Effector memory CD4-positive, alpha-beta T cell (primary cell): ENCODE results near the gene NDUFB8.

Experiments used
- DNase-seq, 3 donors: peaks; one replicate each; pipeline ENCODE4 v3.0.0-alpha.2; 2020
- H3K27ac ChIP-seq: 2 replicates; pipeline ENCODE4 v1.7.0; 2013; ENCODE audit warnings: mild to moderate bottlenecking, low read length, moderate library complexity; ENCODE audit not compliant: insufficient read depth, poor library complexity, severe bottlenecking
- H3K27me3 ChIP-seq: replicated peaks from 2 replicates; pipeline ENCODE4 v1.7.0; 2013; ENCODE audit warnings: mild to moderate bottlenecking, low read length; ENCODE audit not compliant: insufficient read depth, control insufficient read depth, poor library complexity, severe bottlenecking
- H3K36me3 ChIP-seq: 2 replicates; pipeline ENCODE4 v1.7.0; 2013; ENCODE audit warnings: mild to moderate bottlenecking, low read length, moderate library complexity; ENCODE audit not compliant: control insufficient read depth, insufficient read depth
- H3K4me1 ChIP-seq: 2 replicates; pipeline ENCODE4 v1.7.0; 2013; ENCODE audit warnings: low read length, mild to moderate bottlenecking; ENCODE audit not compliant: control insufficient read depth, insufficient read depth, poor library complexity, severe bottlenecking
- H3K4me3 ChIP-seq: 2 replicates; pipeline ENCODE4 v1.7.0; 2013; ENCODE audit warnings: low read length, low read depth, mild to moderate bottlenecking; ENCODE audit not compliant: insufficient read depth, poor library complexity, severe bottlenecking
- H3K9me3 ChIP-seq: 2 replicates; pipeline ENCODE4 v1.7.0; 2013; ENCODE audit warnings: mild to moderate bottlenecking, low read length, moderate library complexity; ENCODE audit not compliant: control insufficient read depth

The NDUFB8 gene

GRCh38 chr10:100544950-100545349 lies 15.3 kb upstream of the NDUFB8 start:
- no peaks in the 10 kb centered on the region for H3K27me3 ChIP-seq
- H3K9me3 ChIP-seq, result no peaks in the 10 kb centered on the region
- H3K36me3 ChIP-seq, result peaks cover 89% of the 10 kb centered on the region
- DNase-seq, result no peak
- H3K27ac ChIP-seq, result no peak overlapping the region
- no peak overlapping the region for H3K4me3 ChIP-seq
- H3K4me1 ChIP-seq, result no peaks in the 10 kb centered on the region

- Histone ChIP-seq H3K36me3 (peaks cover 39% of the 10 kb centered on the region), H3K27me3 (no peaks in the 10 kb centered on the region), H3K4me1 (peaks cover 7% of the 10 kb centered on the region), H3K9me3 (no peaks in the 10 kb centered on the region), H3K4me3 (no peak overlapping the region), H3K27ac (no peak overlapping the region)
- no peak for DNase-seq
Measured at GRCh38 chr10:100537475-100537874, 7.8 kb upstream of the NDUFB8 start.

- no peaks in the 10 kb centered on the region for H3K27me3 ChIP-seq
- DNase-seq, result peak; percentile 76 to 85 (median 80)
- peak within 1 kb of the TSS; percentile 72 for H3K4me3 ChIP-seq
- H3K9me3 ChIP-seq, result no peaks in the 10 kb centered on the region
- H3K36me3 ChIP-seq, result peaks cover 30% of the 10 kb centered on the region
- H3K4me1 ChIP-seq, result peaks cover 7% of the 10 kb centered on the region
- H3K27ac ChIP-seq, result peak within 1 kb of the TSS; percentile 79
Measured at GRCh38 chr10:100535715-100536353, 6.2 kb upstream of the NDUFB8 start, which contains the start of gene HIF1AN. HIF1AN (plus strand) TSS chr10:100535943; CDS start chr10:100535959, 16 bp downstream.

GRCh38 chr10:100535338-100535714 lies 5.7 kb upstream of the NDUFB8 start:
- no peak for DNase-seq
- Histone ChIP-seq H3K9me3 (no peaks in the 10 kb centered on the region), H3K27me3 (no peaks in the 10 kb centered on the region), H3K27ac (peak overlapping the region; percentile 79), H3K4me1 (peaks cover 8% of the 10 kb centered on the region), H3K4me3 (peak overlapping the region; percentile 72), H3K36me3 (peaks cover 25% of the 10 kb centered on the region)

- H3K9me3 ChIP-seq, result no peaks in the 10 kb centered on the region
- peaks cover 12% of the 10 kb centered on the region for H3K4me1 ChIP-seq
- H3K27ac ChIP-seq, result no peak overlapping the region
- H3K36me3 ChIP-seq, result peaks cover 20% of the 10 kb centered on the region
- H3K27me3 ChIP-seq, result no peaks in the 10 kb centered on the region
- DNase-seq, result no peak
- no peak overlapping the region for H3K4me3 ChIP-seq
Measured at GRCh38 chr10:100534726-100535125, 5.1 kb upstream of the NDUFB8 start.

- Histone ChIP-seq H3K4me1 (peaks cover 12% of the 10 kb centered on the region), H3K27ac (no peak overlapping the region), H3K27me3 (no peaks in the 10 kb centered on the region), H3K9me3 (no peaks in the 10 kb centered on the region), H3K4me3 (no peak overlapping the region), H3K36me3 (peaks cover 3% of the 10 kb centered on the region)
- DNase-seq, result no peak
Measured at GRCh38 chr10:100531761-100532160, 2.1 kb upstream of the NDUFB8 start.

- H3K9me3 ChIP-seq, result no peaks in the 10 kb centered on the region
- no peak for DNase-seq
- peaks cover 5% of the 10 kb centered on the region for H3K4me1 ChIP-seq
- peaks cover 19% of the 10 kb centered on the region for H3K36me3 ChIP-seq
- peak overlapping the region; percentile 85 for H3K27ac ChIP-seq
- H3K4me3 ChIP-seq, result peak overlapping the region; percentile 94
- H3K27me3 ChIP-seq, result no peaks in the 10 kb centered on the region
Measured at GRCh38 chr10:100528921-100529474, 673 bp downstream of the NDUFB8 start.

- Histone ChIP-seq H3K27ac (peak overlapping the region; percentile 85), H3K36me3 (peaks cover 25% of the 10 kb centered on the region), H3K4me3 (peak overlapping the region; percentile 94), H3K4me1 (peaks cover 5% of the 10 kb centered on the region), H3K9me3 (no peaks in the 10 kb centered on the region), H3K27me3 (no peaks in the 10 kb centered on the region)
- no peak for DNase-seq
Measured at GRCh38 chr10:100528123-100528886, 1.4 kb downstream of the NDUFB8 start.

- peaks cover 25% of the 10 kb centered on the region for H3K36me3 ChIP-seq
- no peak overlapping the region for H3K27ac ChIP-seq
- no peaks in the 10 kb centered on the region for H3K4me1 ChIP-seq
- H3K27me3 ChIP-seq, result no peaks in the 10 kb centered on the region
- H3K4me3 ChIP-seq, result no peak overlapping the region
- H3K9me3 ChIP-seq, result no peaks in the 10 kb centered on the region
- DNase-seq, result no peak
Measured at GRCh38 chr10:100524638-100525037, 5.0 kb downstream of the NDUFB8 start.

- H3K36me3 ChIP-seq, result peaks cover 25% of the 10 kb centered on the region
Measured at GRCh38 chr10:100524206-100524605, 5.5 kb downstream of the NDUFB8 start.

More at GRCh38 chr10:100524206-100524605, 5.5 kb downstream of the NDUFB8 start:
- no peaks in the 10 kb centered on the region for H3K27me3 ChIP-seq
- DNase-seq, result no peak
- H3K9me3 ChIP-seq, result no peaks in the 10 kb centered on the region
- H3K27ac ChIP-seq, result no peak overlapping the region
- H3K4me1 ChIP-seq, result no peaks in the 10 kb centered on the region
- H3K4me3 ChIP-seq, result no peak overlapping the region
